GM23338 (cell line): ENCODE data around the gene AP1S1. TPM values are rescaled to one million over a fixed set of nuclear protein-coding genes. Genes with fewer than 3 reads are reported as not detected.

Source experiments
- ATAC-seq: fragments of 200-7000 bp; cut with Tn5 transposase; 3 replicates; pipeline ENCODE4 v1.9.1; 2020
- DNase-seq: peaks from one replicate; pipeline ENCODE4 v3.0.0-alpha.2; 2015; ENCODE audit warnings: low spot score
- H2AFZ ChIP-seq: fragments of 200-600 bp; sonication (generic); 2 replicates; pipeline ENCODE4 v1.8.0; 2016; ENCODE audit warnings: antibody characterized with exemption, mild to moderate bottlenecking, moderate library complexity
- H3F3A ChIP-seq: fragments of 200-600 bp; sonication (generic); replicated peaks from 2 replicates; pipeline ENCODE4 v1.8.0; 2017; ENCODE audit warnings: antibody characterized with exemption, mixed run types, low read depth
- H3K27ac ChIP-seq: fragments of 200-600 bp; sonication (generic); 2 replicates; pipeline ENCODE4 v1.6.1; 2016; ENCODE audit warnings: low read depth
- H3K27me3 ChIP-seq: fragments of 200-600 bp; sonication (generic); 2 replicates; pipeline ENCODE4 v1.8.0; 2016; ENCODE audit warnings: mild to moderate bottlenecking, mixed run types, moderate library complexity; ENCODE audit not compliant: insufficient read depth
- H3K36me3 ChIP-seq: fragments of 200-600 bp; sonication (generic); 2 replicates; pipeline ENCODE4 v1.8.0; 2016; ENCODE audit warnings: mild to moderate bottlenecking; ENCODE audit not compliant: insufficient read depth
- H3K4me1 ChIP-seq: fragments of 200-600 bp; sonication (generic); 2 replicates; pipeline ENCODE4 v1.8.0; 2016; ENCODE audit warnings: mild to moderate bottlenecking, moderate library complexity; ENCODE audit not compliant: insufficient read depth
- H3K4me2 ChIP-seq: fragments of 200-600 bp; sonication (generic); 2 replicates; pipeline ENCODE4 v1.7.1; 2017; ENCODE audit warnings: mixed run types
- H3K4me3 ChIP-seq: fragments of 200-600 bp; sonication (generic); 2 replicates; pipeline ENCODE4 v1.6.1; 2016; ENCODE audit warnings: mixed run types
- H3K79me2 ChIP-seq: fragments of 200-600 bp; sonication (generic); replicated peaks from 2 replicates; pipeline ENCODE4 v1.8.0; 2017; ENCODE audit warnings: mild to moderate bottlenecking; ENCODE audit not compliant: insufficient read depth
- H3K9me2 ChIP-seq: fragments of 200-600 bp; sonication (generic); 2 replicates; pipeline ENCODE4 v1.8.0; 2017; ENCODE audit not compliant: insufficient read depth
- H4K20me1 ChIP-seq: fragments of 200-600 bp; sonication (generic); replicated peaks from 2 replicates; pipeline ENCODE4 v1.8.0; 2017; ENCODE audit warnings: mild to moderate bottlenecking; ENCODE audit not compliant: insufficient read depth
- H3K27ac Mint-ChIP-seq: 2 replicates; pipeline ENCODE4 v1.8.0; 2020; ENCODE audit warnings: inconsistent platforms, mild to moderate bottlenecking, moderate library complexity, mixed read lengths
- H3K27me3 Mint-ChIP-seq: 3 replicates; pipeline ENCODE4 v1.8.0; 2022; ENCODE audit warnings: low read depth, mild to moderate bottlenecking, moderate library complexity, mixed read lengths, inconsistent platforms; ENCODE audit not compliant: insufficient read depth, poor library complexity
- H3K36me3 Mint-ChIP-seq: 3 replicates; pipeline ENCODE4 v1.8.0; 2021; ENCODE audit warnings: low read depth, mild to moderate bottlenecking, inconsistent platforms, moderate library complexity, mixed read lengths
- H3K4me1 Mint-ChIP-seq: 3 replicates; pipeline ENCODE4 v1.8.0; 2020; ENCODE audit warnings: mild to moderate bottlenecking, inconsistent platforms, mixed read lengths
- H3K4me3 Mint-ChIP-seq: 3 replicates; pipeline ENCODE4 v1.8.0; 2021; ENCODE audit warnings: moderate library complexity, mild to moderate bottlenecking, inconsistent platforms, mixed read lengths
- H3K9me3 Mint-ChIP-seq: 3 replicates; pipeline ENCODE4 v1.8.0; 2020; ENCODE audit warnings: moderate library complexity, mild to moderate bottlenecking, inconsistent platforms, mixed read lengths
- CTCF ChIP-seq, 2 experiments: fragments of 200-600 bp in 1 of 2; sonication (generic) in 1 of 2; conservative IDR thresholded peaks; 2 replicates each; pipeline versions ENCODE4 v1.5.1 to v1.6.1; 2016 to 2017; ENCODE audit warnings: antibody characterized with exemption in 2 of 2, low read depth in 2 of 2, mild to moderate bottlenecking in 2 of 2, moderate library complexity in 1 of 2
- ETS1 ChIP-seq: IDR thresholded peaks from 2 replicates; pipeline ENCODE4 v1.6.1; 2016; ENCODE audit warnings: antibody characterized with exemption
- JUNB ChIP-seq: IDR thresholded peaks from one replicate; pipeline ENCODE4 v1.6.1; 2016; ENCODE audit warnings: antibody characterized with exemption; ENCODE audit not compliant: unreplicated experiment
- NANOG ChIP-seq: IDR thresholded peaks from 2 replicates; pipeline ENCODE4 v1.6.1; 2016; ENCODE audit warnings: antibody characterized with exemption, borderline replicate concordance
- ZNF114 ChIP-seq: fragments of 250-450 bp; sonication (Bioruptor Pico); IDR thresholded peaks from 2 replicates; pipeline ENCODE4 v1.5.0; 2020; ENCODE audit warnings: mild to moderate bottlenecking, moderate library complexity
- ZNF331 ChIP-seq: fragments of 250-450 bp; sonication (Bioruptor Pico); IDR thresholded peaks from 2 replicates; pipeline ENCODE4 v1.5.0; 2020; ENCODE audit warnings: low read depth, mild to moderate bottlenecking, moderate library complexity
- polyA plus RNA-seq: library from polyadenylated mRNA; unstranded; fragments of >200 nt; fragmentation: Nextera tagmentation; extraction: Ambion mirVana; gene quantifications from 2 replicates; pipeline ENCODE4 v1.2.1, GENCODE V29; 2016
- total RNA-seq: library from RNA; depleted of rRNA; stranded (reverse); fragments of >200 nt; shearing (Covaris generic); gene quantifications from 2 replicates; pipeline ENCODE4 v1.2.3, GENCODE V29; 2014

Gene AP1S1
- total and polyA plus RNA-seq, 2 experiments from 2014 or later: 11.5 to 60.6 TPM

GRCh38 chr7:101125989-101126650 is 28.2 kb upstream of the AP1S1 start:
- H3K36me3 ChIP-seq: no peaks in the 10 kb centered on the region
- H3F3A ChIP-seq: 0 out of 2 replicates have a peak, but pooled peaks cover 6% of the 10 kb centered on the region
- Mint-ChIP-seq H3K27ac (no peak overlapping the region), H3K4me1 (peaks cover 32% of the 10 kb centered on the region), H3K4me3 (no peak overlapping the region), H3K9me3 (peaks cover 8% of the 10 kb centered on the region), H3K36me3 (peaks cover 10% of the 10 kb centered on the region; the same call in 1 of the 3 replicates), H3K27me3 (peaks cover 25% of the 10 kb centered on the region)
- no peak overlapping the region for H3K27ac ChIP-seq
- no peaks in the 10 kb centered on the region for H3K27me3 ChIP-seq
- DNase-seq (no peak), ATAC-seq (no peak; the same call in 2 of the 3 replicates)
- no peaks in the 10 kb centered on the region for H3K9me2 ChIP-seq
- H3K79me2 ChIP-seq: no peaks in the 10 kb centered on the region
- peak overlapping the region; percentile 65 for H3K4me2 ChIP-seq
- H4K20me1 ChIP-seq: no peaks in the 10 kb centered on the region
- H2AFZ ChIP-seq: peak overlapping the region; percentile 93
- H3K4me3 ChIP-seq: peak overlapping the region; percentile 37; the same call in 1 of the 2 replicates
- peaks cover 38% of the 10 kb centered on the region; the same call in 1 of the 2 replicates for H3K4me1 ChIP-seq
- TF ChIP-seq ZNF114 (CRISPR knock-in tag): no peak
- no peak for TF ChIP-seq NANOG
- no peak for TF ChIP-seq ZNF331 (CRISPR knock-in tag)
- no peak for TF ChIP-seq ETS1

GRCh38 chr7:101126651-101127459 is 27.4 kb upstream of the AP1S1 start, which contains the start of gene SERPINE1:
Gene SERPINE1, plus strand, starts transcription at chr7:101127104. Its CDS starts 1,290 bp downstream, at chr7:101128394.
- peak within 1 kb of the TSS; percentile 37; the same call in 1 of the 2 replicates for H3K4me3 ChIP-seq
- DNase-seq (peak; percentile 82), ATAC-seq (peak; percentile 83)
- peak within 1 kb of the TSS; percentile 93 for H2AFZ ChIP-seq
- Mint-ChIP-seq H3K27me3 (peaks cover 21% of the 10 kb centered on the region), H3K27ac (no peak within 1 kb of the TSS), H3K4me1 (peaks cover 32% of the 10 kb centered on the region), H3K36me3 (peaks cover 10% of the 10 kb centered on the region; the same call in 1 of the 3 replicates), H3K4me3 (peak within 1 kb of the TSS; percentile 50), H3K9me3 (peaks cover 8% of the 10 kb centered on the region; the same call in 2 of the 3 replicates)
- H3K36me3 ChIP-seq: no peaks in the 10 kb centered on the region
- H3K4me2 ChIP-seq: peak within 1 kb of the TSS; percentile 65
- H3F3A ChIP-seq: 0 out of 2 replicates have a peak, but pooled peaks cover 6% of the 10 kb centered on the region
- no peaks in the 10 kb centered on the region for H3K79me2 ChIP-seq
- H3K4me1 ChIP-seq: peaks cover 37% of the 10 kb centered on the region; the same call in 1 of the 2 replicates
- no peak within 1 kb of the TSS for H3K27ac ChIP-seq
- TF ChIP-seq JUNB (no peak), CTCF (conservative IDR thresholded peaks at IDR 0.05; ENCODE audit: low read depth in 2 of 2) (peak; percentile 39 to 46)
- no peaks in the 10 kb centered on the region for H4K20me1 ChIP-seq
- no peaks in the 10 kb centered on the region for H3K9me2 ChIP-seq
- H3K27me3 ChIP-seq: no peaks in the 10 kb centered on the region
